GM19023 (cell line): Measurements from ENCODE around the gene TMEM100.
"Not testable (repeated sequence)": the region's sequence is repeated elsewhere in the genome, so short reads cannot be mapped to it uniquely, and the experiment has no call there.

ENCODE experiments used
- ATAC-seq: cut with Tn5 transposase; IDR thresholded peaks from one replicate; pipeline ENCODE4 v1.9.1; 2021; ENCODE audit warnings: mild to moderate bottlenecking, moderate library complexity; ENCODE audit not compliant: unreplicated experiment

TMEM100 gene

GRCh38 chr17:55690105-55690508 is 32.6 kb downstream of the TMEM100 start:
- ATAC-seq, result no peak

DNA sequence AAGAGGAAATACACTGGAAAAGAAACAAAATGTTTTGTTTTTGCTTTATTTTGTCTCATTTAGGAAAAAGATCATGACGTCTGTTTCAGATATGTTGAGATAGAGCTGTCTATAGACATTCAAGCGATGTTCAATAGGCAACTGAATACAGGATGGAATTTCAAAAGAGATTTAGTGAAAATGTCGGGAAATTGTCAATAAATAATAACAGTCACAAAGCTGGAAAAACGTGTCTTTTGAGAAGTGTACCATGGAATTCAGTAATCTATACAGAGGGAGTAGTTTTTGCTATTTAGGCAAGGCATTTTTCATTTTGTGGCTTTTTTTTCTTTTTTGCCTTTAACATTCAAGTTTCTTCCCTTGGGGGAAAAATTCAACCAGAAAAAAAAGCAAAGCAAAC is 33.0 kb downstream of the TMEM100 start:
- no peak for ATAC-seq

GRCh38 chr17:55688057-55688456 is 34.6 kb downstream of the TMEM100 start:
- no peak for ATAC-seq

- ATAC-seq, result no peak
Measured at GRCh38 chr17:55687037-55687436, 35.6 kb downstream of the TMEM100 start.

DNA sequence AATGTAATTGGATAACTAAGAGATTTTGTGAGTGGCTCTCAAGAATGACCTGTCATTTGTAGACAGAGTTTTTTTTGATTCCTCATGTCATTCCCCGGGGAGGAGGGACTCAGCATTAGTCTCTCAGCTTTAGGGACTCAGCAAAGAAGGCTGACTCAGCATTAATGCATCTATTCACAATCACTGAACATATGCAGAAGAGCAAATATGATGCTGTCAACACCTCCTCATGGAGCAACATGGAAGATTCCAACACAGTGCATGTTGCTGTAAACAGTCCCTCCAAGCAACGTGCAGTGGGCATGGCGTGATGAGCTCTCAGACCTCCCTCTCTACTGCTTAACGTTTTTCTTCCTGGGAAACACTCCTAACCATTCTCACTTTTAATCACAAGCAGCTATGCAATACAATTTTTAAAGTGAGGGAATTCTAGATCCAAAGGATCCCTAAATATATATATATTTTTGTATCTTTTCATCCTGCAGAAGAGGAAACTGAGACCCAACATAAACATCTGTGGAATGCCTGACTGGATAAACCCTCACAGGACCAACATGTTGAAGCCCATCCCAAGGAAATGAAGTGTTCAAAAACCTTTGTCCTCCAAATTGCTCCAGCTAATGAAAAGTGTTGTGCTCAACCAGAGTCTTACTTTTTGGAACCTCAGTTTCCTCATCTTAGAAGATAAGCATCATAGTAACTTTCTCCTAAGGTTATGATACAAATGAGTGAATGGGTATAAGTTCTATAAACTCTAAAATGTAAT is 38.9 kb downstream of the TMEM100 start:
- no peak for ATAC-seq

DNA sequence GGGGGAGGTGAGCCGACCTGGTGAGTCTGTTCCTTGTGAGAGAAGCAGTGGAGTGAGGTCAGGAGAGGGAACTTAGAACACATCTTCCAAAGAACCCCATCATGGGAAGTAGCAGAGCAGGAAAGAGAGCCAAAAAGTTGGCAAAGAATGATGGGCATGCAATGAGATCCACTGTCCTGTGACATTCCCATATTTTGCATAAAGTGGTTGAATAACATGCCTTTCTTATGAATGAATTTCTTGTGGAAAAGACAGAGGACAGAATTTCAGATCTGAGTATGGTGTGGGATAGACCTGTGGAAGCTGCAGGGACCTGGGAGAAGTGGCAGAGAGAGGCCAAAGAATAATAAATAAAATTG is 41.3 kb downstream of the TMEM100 start:
- ATAC-seq, result no peak

DNA sequence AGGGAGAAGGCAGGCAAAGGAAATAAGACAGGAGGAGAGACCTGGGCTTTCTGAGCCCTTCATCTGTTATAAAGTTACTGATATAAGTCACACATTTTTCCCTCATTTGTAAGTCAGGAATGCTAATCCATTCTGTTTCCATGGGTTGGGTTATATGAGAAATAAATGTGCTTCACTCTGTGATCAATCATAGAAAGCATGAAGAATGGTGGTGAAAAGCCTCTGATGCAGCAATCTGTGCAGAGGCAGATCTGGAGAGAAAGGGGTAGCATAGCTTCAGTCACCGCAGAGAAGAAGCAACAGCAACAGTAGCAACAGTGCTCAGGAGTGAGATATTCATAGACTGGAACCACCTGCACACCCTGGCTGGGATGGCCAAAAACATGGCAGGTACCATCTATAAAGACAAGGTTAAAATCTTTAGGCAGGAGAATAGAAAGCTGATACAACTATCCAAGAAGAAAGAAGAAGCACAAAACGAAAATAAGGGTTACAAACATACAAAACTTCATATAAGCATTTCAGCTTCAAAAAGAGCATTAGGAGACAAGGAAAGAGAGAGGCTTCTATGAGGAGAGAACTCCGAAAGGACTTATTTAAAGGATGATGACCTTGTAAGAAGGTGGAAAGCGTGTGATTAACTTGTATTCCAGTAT is 41.9 kb downstream of the TMEM100 start:
- no peak for ATAC-seq

DNA sequence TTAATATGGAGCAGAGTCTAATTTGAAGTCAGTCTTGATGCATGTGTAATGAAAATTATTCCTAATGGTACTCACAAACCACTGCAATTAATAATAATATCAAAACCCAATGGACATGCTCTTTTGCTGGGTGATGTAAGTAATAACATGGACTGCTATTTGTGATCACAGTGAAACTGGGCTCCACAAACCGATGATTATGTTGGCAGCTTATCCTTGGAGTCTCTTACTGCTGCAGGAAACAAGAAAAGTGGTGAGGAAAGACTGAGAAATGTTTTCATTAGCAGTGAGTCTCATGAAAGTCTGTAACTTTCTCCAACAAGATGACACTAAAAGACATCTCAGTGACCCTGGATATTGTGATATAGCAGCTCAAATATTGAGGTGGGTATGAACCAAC is 45.2 kb downstream of the TMEM100 start:
- ATAC-seq, result no peak

GRCh38 chr17:55676274-55676673 is 46.4 kb downstream of the TMEM100 start:
- ATAC-seq, result no peak

DNA sequence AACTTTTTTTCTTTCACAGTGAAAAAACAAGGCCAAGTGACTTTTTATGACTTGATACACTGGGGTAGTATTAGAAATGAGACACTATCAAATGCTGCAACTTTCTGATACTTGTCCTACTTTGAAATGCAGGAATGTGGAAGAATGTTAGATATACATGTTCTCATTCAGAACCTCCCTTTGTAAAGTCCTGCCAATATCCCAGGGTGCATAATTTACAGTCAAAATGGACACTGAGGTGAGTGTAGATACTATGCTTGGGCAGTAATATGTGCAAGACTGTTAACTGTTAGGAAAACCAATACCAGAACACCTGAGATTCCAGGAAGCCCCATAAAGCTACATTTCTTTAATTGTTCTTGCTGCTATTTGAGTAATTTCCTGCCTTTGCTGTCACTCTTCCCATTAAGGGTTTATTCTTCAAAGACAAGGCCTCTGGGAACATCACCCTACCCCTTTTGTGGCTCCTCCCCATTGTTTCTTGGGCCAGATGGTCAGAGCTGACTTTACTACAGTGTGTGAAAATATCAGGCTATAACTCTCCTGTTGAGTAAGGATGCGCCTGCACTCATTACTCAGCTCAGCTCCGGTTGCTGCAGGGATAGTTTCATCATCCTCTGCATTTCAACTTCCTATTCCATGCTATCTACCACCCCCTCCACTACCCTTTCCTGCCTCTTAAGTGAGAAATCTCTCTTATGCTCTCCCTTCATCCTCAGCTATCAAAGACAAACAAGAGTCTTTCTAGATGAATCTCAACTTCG is 48.7 kb downstream of the TMEM100 start:
- no peak for ATAC-seq

- no peak for ATAC-seq
Measured at GRCh38 chr17:55672585-55673501, 49.8 kb downstream of the TMEM100 start.

- ATAC-seq, result not testable (repeated sequence)
Measured at GRCh38 chr17:55672010-55672409, 50.7 kb downstream of the TMEM100 start.
